Effector memory CD4-positive, alpha-beta T cell (primary cell): Measurements from ENCODE around the gene AJAP1.

Experiments used
- DNase-seq, 3 donors: peaks; one replicate each; pipeline ENCODE4 v3.0.0-alpha.2; 2020
- H3K27ac ChIP-seq: 2 replicates; pipeline ENCODE4 v1.7.0; 2013; ENCODE audit warnings: mild to moderate bottlenecking, low read length, moderate library complexity; ENCODE audit not compliant: insufficient read depth, poor library complexity, severe bottlenecking
- H3K27me3 ChIP-seq: replicated peaks from 2 replicates; pipeline ENCODE4 v1.7.0; 2013; ENCODE audit warnings: mild to moderate bottlenecking, low read length; ENCODE audit not compliant: insufficient read depth, control insufficient read depth, poor library complexity, severe bottlenecking
- H3K36me3 ChIP-seq: 2 replicates; pipeline ENCODE4 v1.7.0; 2013; ENCODE audit warnings: mild to moderate bottlenecking, low read length, moderate library complexity; ENCODE audit not compliant: control insufficient read depth, insufficient read depth
- H3K4me1 ChIP-seq: 2 replicates; pipeline ENCODE4 v1.7.0; 2013; ENCODE audit warnings: low read length, mild to moderate bottlenecking; ENCODE audit not compliant: control insufficient read depth, insufficient read depth, poor library complexity, severe bottlenecking
- H3K4me3 ChIP-seq: 2 replicates; pipeline ENCODE4 v1.7.0; 2013; ENCODE audit warnings: low read length, low read depth, mild to moderate bottlenecking; ENCODE audit not compliant: insufficient read depth, poor library complexity, severe bottlenecking
- H3K9me3 ChIP-seq: 2 replicates; pipeline ENCODE4 v1.7.0; 2013; ENCODE audit warnings: mild to moderate bottlenecking, low read length, moderate library complexity; ENCODE audit not compliant: control insufficient read depth
- total RNA-seq, 3 donors: gene quantifications; one replicate each; lab custom pipeline; 2026; lab: John Stamatoyannopoulos, UW

AJAP1 gene, protein sequence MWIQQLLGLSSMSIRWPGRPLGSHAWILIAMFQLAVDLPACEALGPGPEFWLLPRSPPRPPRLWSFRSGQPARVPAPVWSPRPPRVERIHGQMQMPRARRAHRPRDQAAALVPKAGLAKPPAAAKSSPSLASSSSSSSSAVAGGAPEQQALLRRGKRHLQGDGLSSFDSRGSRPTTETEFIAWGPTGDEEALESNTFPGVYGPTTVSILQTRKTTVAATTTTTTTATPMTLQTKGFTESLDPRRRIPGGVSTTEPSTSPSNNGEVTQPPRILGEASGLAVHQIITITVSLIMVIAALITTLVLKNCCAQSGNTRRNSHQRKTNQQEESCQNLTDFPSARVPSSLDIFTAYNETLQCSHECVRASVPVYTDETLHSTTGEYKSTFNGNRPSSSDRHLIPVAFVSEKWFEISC
- total RNA-seq, result 0 to 0.19 (median 0.17) reads per million in 3 donors

DNA sequence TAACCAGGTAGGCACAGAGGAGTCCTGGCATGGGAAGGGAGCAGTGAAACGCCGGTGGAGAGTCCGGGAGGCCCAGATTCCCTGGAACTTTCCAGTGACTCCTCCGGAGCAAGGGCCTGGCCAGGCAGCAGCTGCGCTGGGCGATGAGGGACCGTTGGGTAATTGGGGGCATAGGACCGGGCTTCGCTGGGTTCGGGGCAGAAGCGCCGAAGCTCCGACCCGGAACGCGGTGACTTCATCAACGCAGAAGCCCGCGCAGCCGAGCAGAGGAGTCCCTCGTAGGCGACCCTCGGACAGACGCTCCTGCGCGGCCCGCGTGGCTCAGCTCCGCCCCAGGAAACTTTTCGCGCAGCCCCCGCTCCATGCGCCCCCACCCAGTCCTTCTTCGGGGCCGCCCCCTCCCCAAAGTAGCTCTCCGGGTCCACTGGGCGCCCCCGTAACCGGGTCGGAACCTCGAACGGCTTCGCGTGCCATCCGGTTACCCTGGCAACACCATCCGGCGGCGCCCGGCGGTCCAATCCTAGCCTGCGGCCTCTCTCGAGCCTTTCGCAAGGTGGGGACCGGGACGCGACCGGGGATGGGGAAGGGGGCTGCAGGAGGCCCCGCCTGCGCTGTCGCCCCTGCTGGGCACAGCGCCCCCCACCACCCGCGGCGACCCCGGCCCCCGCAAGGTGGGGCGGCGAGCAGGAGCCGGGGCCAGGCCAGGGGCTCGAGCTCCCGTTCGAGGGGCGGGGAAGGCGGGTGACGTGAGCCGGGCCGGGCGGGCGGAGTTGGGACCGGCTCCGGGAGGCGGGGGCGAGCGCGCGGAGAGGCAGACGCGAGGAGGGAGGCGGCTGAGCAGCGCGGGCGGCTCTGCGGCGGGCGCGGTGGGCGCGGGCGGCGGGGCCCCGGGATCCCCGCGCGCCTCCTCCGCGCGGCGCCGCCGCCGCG is at the start of gene AJAP1:
TSS of gene AJAP1 (plus strand) at position 814 of the 930 bp plus-strand sequence. CDS start 817 bp downstream, outside the sequence.
- DNase-seq, result no peak
- H3K27ac ChIP-seq, result no peak within 1 kb of the TSS
- no peak within 1 kb of the TSS for H3K4me3 ChIP-seq
- no peaks in the 10 kb centered on the region for H3K9me3 ChIP-seq
- H3K4me1 ChIP-seq, result peaks cover 3% of the 10 kb centered on the region
- H3K27me3 ChIP-seq, result peaks cover 22% of the 10 kb centered on the region
- no peaks in the 10 kb centered on the region for H3K36me3 ChIP-seq

DNA sequence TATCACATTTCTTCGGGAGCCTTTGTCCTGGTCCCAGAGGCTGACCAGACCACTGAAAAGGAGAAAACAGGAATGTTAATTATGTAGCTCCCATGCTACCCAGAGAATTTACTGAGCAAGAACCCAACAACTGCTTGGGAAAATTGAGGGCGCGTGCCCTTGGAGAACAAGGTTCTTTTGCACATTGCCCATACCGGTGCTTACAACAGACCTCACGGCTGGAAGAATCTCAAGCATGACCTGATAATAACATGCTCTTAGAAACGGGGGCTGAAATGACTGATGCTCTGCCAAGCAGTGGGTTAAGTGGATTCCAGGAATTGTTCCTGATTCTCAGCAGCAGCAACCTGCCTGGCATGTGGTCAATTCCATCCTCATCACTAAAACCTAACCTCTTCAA is 49.3 kb upstream of the AJAP1 start:
- Histone ChIP-seq H3K27me3 (no peaks in the 10 kb centered on the region), H3K9me3 (no peaks in the 10 kb centered on the region), H3K36me3 (no peaks in the 10 kb centered on the region), H3K4me3 (no peak overlapping the region), H3K4me1 (no peaks in the 10 kb centered on the region), H3K27ac (no peak overlapping the region)
- DNase-seq, result no peak

DNA sequence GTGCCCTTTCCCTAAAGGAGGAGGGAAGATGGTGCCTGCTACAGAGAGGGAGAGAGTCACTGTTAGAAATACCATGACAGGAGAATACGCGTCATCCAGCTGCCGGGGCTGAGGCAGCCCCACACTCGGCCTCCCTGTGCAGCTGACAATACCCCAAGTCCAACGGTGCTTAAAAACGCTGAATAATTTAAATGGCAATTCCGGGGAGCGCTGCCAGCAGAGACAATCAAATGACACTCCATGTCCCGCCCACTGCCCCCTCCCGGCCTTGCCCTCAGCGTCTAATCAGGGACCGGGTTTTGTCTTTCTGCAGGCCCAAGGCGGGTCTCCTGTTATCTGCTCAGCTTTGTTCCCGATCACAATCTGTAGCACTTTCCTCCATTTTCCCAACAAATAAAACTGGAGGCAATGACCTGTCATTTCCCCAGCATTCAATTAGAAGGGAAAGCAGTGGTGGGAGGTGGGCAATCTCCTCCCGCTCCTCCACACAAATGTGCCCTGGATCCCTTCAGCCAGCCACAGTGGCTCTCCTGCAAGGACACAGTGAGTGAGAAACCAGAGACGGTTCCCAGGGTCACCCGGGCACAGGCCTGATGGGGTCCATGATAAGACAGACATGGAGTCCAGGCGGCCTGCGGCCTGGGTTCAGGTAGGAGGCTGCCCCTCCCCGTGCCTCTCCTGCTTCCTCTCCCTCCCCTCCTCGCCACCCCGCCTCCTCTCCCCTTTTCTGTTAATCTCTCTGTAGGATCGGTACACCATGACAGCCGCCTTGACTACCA is 42.7 kb upstream of the AJAP1 start:
- H3K9me3 ChIP-seq, result no peaks in the 10 kb centered on the region
- H3K27ac ChIP-seq, result no peak overlapping the region
- H3K4me1 ChIP-seq, result no peaks in the 10 kb centered on the region
- no peaks in the 10 kb centered on the region for H3K27me3 ChIP-seq
- H3K4me3 ChIP-seq, result no peak overlapping the region
- no peak for DNase-seq
- no peaks in the 10 kb centered on the region for H3K36me3 ChIP-seq

DNA sequence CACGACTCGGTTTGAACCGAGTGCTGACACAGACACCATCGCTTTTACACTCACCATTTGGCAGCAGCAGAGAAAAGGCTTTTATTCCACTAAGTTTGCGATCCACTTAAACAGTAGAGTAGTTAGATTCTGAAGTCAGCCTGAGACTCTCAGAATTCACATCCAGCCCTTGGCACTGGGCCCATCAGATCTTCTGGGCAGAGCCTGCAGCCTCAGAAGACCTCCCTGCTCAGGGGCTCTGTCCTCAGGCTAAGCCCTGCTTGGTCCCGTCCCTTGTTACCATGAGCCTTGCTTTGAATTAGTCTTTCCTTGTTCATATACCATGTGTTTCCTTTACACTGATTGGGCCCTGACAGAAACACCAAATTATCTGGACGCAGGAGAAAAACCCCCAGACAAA is 41.4 kb upstream of the AJAP1 start:
- Histone ChIP-seq H3K9me3 (no peaks in the 10 kb centered on the region), H3K4me3 (no peak overlapping the region), H3K27ac (no peak overlapping the region), H3K4me1 (no peaks in the 10 kb centered on the region), H3K27me3 (no peaks in the 10 kb centered on the region), H3K36me3 (no peaks in the 10 kb centered on the region)
- no peak for DNase-seq

DNA sequence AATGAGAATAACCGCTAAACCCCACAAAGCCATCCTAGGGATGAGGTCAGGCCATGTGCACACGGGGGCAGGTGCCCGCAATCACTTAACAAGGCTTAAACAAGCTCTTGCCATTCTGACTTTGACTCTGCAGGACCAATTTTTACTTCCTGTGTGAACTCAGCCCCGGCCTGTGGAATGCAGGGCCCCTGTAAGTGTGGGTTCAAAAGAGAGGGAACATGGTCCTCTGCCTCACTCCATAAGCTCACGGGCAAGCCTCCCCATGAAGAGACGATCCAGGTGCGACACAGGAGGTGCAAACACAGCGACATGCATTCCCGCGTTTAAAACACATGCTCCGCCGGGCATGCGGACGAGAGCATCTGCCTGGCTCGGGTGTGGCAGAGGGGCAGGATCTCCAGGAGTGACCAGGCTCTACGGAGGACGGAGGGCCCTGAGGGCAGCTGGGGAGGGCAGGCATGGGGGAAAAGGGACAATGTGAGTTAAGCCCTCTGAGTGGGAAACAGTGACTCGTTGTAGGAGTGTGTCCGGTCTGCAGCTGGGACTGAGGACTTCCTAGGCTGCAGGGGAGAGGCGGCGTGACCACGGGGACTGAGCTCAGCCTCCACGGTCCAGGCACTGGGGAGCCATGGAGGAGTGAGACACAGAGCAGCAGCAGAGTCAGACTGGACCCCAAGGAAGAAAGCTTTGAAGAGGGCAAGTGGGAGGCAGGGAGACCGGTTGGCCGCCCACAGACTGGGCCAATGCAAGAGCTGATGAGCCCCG is 40.6 kb upstream of the AJAP1 start:
- DNase-seq, result no peak
- H3K27me3 ChIP-seq, result no peaks in the 10 kb centered on the region
- no peaks in the 10 kb centered on the region for H3K9me3 ChIP-seq
- H3K4me1 ChIP-seq, result no peaks in the 10 kb centered on the region
- no peaks in the 10 kb centered on the region for H3K36me3 ChIP-seq
- no peak overlapping the region for H3K27ac ChIP-seq
- H3K4me3 ChIP-seq, result no peak overlapping the region

DNA sequence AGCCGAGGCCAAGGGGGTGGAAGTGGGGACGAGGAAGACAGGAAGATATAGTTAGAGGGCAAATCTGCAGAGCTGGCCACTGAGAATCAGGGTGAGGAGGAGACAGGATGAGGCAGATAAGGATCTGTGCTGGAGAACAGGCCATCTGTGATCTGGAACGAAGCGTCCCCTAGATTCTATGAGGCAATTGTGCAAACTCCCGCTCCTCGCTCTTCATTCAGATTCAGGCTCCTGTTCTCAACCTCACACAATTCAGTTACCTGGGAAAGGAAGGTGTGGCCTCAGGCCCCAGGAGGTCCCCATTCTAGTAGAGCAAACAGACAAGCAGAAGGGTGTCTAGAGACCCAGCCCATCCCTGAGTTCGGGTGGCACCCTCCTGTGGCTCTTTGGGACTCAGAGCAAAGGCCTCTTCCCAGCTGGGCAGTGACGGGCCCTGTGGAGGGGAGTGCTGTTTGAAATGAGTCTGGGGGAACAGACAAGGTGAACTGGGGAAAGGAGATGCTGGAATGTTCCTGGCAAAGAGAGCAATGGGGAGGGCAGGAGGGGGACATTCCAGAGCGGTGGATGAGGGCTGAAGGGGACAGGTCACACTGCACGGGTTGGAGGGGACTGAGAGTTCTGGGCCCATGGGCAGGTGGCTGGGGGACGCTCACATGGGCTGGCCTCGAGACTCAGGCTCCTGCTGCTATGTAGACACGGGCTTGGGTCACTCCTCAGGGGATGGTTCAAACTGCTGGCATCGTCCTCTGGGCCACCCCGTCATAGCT is 39.9 kb upstream of the AJAP1 start:
- H3K36me3 ChIP-seq, result no peaks in the 10 kb centered on the region
- H3K27me3 ChIP-seq, result no peaks in the 10 kb centered on the region
- no peaks in the 10 kb centered on the region for H3K9me3 ChIP-seq
- H3K27ac ChIP-seq, result no peak overlapping the region
- H3K4me3 ChIP-seq, result no peak overlapping the region
- no peaks in the 10 kb centered on the region for H3K4me1 ChIP-seq
- no peak for DNase-seq

DNA sequence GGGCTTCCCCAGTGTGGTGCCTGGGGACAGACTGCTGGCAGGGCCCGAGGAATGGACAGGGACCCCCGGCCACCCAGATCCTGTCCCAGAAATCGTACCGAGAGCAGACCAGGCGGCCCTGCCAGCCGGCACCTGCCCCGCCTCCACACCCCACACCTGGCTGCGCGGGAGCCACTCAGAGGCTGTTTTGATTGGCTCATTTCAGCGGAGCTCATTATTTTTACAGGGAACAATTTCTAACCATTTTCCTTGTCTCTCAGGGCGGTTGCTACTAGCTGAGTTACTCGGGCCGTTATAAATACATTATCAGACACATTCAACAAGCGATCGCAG is 39.3 kb upstream of the AJAP1 start:
- no peaks in the 10 kb centered on the region for H3K27me3 ChIP-seq
- H3K9me3 ChIP-seq, result no peaks in the 10 kb centered on the region
- H3K36me3 ChIP-seq, result no peaks in the 10 kb centered on the region
- H3K27ac ChIP-seq, result no peak overlapping the region
- no peaks in the 10 kb centered on the region for H3K4me1 ChIP-seq
- no peak for DNase-seq
- no peak overlapping the region for H3K4me3 ChIP-seq

DNA sequence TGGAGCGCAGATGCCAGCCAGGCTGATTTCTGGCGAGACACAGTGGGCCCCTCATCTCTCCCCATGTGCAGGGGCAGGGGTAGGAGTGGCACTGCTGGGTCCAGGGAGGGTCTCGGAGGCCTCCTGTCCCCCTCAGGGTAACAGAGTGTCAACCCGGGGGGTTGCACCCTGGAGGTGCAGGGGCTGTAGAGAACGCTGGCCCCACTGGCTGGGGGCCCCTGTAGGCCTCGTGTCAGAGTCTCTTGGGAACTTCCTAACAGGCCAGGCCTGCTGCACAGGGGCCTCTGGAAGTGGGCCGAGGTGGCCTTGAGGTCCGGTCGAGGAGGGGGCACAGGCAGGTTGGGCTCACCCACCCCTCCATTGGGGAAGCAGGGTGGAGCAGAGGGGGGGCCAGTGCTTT is 38.9 kb upstream of the AJAP1 start:
- H3K36me3 ChIP-seq, result no peaks in the 10 kb centered on the region
- no peaks in the 10 kb centered on the region for H3K4me1 ChIP-seq
- H3K27ac ChIP-seq, result no peak overlapping the region
- DNase-seq, result no peak
- H3K27me3 ChIP-seq, result no peaks in the 10 kb centered on the region
- no peaks in the 10 kb centered on the region for H3K9me3 ChIP-seq
- no peak overlapping the region for H3K4me3 ChIP-seq
